HG03025 (cell line): ENCODE data around the gene GRID2.
A peak's percentile ranks its signal among the peaks of the same experiment; 100 is the strongest.
"Not testable (repeated sequence)": the region's sequence is repeated elsewhere in the genome, so short reads cannot be mapped to it uniquely, and the experiment has no call there.

ENCODE experiments used
- ATAC-seq: cut with Tn5 transposase; IDR thresholded peaks from one replicate; pipeline ENCODE4 v1.9.1; 2021; ENCODE audit warnings: mild to moderate bottlenecking, moderate library complexity; ENCODE audit not compliant: unreplicated experiment, low FRiP score

GRID2 gene

DNA sequence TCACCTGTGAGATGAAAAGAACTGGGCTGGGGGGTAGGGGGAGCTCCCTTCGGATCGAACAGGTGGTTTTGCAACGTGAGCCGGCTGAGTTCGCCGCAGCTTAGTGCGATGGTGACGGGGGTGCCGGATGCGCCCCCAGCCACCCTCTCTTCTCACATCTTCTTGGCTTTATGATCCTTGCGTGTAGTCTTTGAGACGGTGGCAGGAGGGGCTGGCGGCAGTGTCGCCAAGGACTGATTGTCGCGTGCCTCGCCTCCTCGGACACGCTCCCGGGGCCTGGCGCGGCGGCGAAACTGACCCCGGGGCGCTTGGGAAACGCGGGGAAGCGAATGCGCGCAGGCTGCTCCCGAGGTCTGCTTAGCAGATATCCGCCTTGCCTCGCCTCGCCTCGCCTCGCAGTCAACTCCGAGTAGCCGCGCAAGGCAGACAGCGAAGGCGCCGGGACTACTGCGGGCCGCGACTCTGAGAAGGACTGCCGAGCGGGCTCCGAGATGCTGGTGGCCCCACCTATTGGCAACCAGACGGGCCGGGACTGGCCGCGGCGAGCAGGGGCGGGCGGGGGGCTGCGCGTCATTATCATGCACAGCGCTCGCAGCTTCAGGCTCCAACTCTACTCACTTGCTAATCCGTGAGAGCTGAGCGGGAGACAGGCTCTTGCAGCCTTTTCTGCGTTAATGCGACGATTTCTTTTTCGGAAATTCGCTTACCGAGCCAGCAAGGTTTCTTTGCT is 1.5 kb downstream of the GRID2 start:
- no peak for ATAC-seq

DNA sequence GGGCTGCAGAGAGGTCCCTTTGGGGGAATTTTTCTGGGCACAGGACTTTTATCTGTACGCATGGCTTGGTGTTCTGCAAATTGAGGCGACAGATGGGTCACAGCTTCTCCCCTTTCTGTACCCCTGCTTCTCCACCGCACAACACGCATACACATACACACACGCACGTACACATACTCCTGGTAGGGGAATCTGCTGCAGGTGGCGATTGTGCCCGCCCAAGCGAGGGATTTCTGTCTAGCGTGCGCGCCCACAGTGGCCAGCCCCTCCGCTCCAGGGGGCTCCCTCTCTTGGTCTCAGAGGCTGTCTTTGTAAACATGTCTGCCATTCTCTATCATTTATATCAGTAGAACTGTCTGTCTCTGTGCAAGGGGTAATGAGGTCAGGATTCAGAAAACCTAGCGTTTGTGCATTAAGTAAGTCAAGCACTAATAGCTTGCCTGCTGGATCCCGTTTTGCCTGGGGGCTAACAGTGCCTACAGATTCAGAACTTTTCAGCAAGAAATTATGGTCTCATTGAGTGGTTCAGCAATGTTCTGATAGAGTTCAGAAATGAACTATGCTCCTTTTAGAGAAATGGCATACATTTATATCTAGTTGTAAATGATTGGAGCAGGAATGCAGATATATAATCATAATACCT is 2.2 kb downstream of the GRID2 start:
- no peak for ATAC-seq

- ATAC-seq = no peak
Observed at GRCh38 chr4:92307181-92307580, 3.4 kb downstream of the GRID2 start.

DNA sequence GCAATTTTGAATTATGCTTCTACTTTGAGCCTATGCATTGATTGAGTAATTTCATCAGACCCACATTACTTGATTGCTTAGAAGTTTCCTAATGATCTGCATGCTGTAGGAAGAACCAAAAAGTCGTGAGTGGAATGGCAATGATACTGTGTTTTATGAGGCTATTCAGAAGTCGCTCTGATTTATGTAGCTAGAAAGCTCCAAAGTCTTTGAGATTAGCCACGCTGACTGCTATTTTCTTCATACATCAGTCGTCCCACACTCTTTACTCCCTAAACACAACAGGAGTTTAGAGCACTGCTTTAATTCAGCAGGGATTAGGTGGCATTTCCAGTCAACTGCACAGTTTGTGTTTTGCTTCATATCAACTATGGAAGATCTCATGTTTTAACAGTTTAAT is 4.1 kb downstream of the GRID2 start:
- no peak for ATAC-seq

GRCh38 chr4:92317047-92317446 is 13.3 kb downstream of the GRID2 start:
- no peak for ATAC-seq

DNA sequence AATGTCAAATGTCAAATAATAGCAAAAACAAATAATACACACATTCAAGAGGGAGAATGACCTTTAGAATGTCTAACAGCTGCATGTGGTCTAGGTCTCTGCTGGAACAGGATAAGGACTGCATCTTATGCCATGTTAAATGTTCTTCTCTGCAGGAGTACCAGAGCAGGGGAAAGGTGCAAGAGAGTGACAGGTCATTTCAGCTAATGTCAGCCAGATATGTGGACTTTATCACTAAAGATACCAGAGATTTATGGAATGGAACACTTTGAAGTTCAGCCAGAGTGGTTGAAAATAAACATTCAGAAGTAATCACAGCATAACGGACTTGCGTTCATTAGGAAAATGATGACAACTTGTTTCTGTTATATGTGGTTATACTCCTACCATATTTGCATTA is 24.3 kb downstream of the GRID2 start:
- ATAC-seq = no peak

DNA sequence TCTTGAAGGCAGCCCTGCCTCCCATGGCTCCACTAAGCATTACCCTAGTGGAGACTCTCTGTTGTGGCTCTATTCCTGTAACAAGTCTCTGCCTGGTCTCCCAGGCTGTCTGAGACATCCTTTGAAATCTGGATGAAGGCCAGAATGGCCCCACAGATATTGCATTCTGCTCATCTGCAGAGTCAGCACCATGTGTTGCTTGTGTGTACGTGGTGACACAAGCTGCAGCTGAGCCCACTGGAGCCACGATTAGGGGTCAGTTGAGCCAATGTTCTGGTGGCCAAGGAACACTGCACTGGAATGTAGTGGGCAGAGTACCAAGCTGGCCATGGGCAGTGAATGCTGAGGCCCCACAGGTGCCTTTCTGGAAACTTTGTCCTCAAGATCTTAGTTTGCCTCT is 29.2 kb downstream of the GRID2 start:
- no peak for ATAC-seq

GRCh38 chr4:92334716-92335350 is 31.1 kb downstream of the GRID2 start:
- no peak for ATAC-seq

DNA sequence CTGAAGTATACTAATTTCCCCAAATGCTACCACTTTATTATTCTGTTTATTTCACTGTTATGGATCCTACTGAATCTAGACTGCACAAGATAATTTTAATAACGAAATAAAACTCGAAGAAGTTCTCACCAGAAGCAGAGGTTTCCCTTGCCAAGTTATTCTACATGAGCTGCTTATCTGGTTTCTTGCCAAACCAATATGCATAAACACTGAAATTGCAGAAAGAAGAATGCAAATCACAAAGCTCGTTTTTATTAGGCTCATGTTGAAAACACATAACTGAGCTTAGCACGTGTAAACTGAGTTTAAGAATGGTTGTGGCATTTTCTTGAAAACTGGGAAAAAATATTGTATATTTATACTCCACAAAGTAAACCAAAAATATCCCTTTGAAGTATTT is 35.9 kb downstream of the GRID2 start:
- no peak for ATAC-seq

GRCh38 chr4:92344216-92344615 is 40.5 kb downstream of the GRID2 start:
- no peak for ATAC-seq

GRCh38 chr4:92346289-92346688 is 42.5 kb downstream of the GRID2 start:
- ATAC-seq = no peak

GRCh38 chr4:92357966-92358365 is 54.2 kb downstream of the GRID2 start:
- ATAC-seq = no peak

DNA sequence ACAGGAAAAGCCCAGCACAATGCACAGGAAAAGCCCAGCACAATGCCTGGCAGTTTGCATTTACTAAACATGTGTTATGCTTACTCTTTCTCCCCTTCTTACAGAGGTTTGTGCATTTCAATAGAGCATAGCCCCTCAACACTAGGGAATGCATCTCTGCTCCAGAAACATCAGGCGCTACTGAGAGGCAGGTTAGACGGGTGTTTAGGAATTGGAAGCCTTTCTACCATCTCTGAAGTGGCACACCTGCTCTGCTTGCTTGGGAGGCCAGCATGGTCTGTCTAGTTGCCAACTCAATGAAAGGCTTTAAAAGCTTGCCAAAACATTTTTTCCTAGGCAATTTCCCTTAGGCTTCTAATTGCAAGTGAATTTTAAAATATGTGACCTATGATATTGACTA is 55.7 kb downstream of the GRID2 start:
- no peak for ATAC-seq

GRCh38 chr4:92362028-92362427 is 58.3 kb downstream of the GRID2 start:
- ATAC-seq = no peak

DNA sequence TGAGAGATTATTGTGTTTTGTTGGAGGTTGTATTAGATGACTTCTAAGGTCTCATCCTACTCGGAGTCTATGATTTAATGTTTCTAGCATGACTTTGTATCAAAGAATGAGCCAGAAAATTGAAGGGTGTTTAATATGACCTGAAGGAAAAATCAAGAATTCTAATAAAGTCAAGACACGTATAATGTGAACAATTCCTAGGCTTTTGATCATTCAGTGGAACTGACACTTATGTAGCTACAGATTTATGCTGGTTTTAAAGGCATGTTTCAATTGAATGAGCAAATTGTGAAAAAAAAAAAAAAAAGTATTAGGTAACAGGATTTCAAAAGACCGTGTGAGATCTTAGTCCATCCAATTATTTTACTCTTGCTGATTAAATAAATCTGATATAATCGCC is 64.9 kb downstream of the GRID2 start:
- ATAC-seq = no peak

GRCh38 chr4:92381616-92382015 is 77.8 kb downstream of the GRID2 start:
- no peak for ATAC-seq

DNA sequence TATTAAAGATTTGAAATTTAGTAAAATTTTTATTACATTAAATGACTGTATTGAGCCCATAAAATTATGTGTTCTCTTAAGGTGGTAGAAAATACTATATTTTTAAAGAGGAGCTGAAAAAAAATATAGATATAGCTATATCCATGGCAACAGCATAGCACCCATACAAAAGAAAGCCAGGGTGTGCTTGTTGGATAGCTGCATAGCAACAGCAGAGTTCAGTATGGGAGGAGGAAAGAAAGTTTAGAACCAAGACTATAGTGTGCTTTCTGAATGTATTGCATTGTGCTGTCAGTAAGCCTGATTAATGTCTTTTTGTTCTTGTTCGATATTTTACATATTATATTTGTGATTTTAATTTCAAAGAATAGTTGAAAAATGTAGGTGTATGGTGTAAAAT is 78.4 kb downstream of the GRID2 start:
- no peak for ATAC-seq

DNA sequence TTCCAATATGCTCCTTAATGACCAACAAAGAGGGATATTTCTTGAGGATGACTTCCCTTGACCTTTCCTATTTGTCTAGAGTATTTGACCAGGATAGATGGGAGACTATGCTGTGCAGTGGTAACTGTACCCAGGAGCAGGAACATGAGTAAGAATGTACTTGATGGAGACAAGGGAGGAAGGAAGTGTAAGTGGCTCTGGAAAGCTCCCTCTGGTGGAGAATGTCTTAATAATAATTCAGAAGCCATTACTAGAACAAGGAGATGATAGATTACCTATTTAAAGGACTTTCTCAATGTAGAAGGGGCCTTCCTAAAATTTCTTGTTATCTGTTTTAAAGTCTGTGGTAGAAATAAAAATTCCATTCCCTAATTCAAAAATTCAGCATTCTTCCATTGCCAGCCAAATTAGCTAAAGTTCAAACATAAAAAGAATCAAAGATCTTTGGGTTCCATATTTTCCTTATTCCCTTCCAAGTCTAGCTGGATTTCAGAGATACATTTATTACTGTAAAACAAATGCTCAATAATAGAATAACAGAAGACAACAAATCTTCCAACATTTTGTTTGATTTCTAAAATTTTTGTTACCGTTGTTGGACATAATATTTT is 83.8 kb downstream of the GRID2 start:
- peak; percentile 69 for ATAC-seq

DNA sequence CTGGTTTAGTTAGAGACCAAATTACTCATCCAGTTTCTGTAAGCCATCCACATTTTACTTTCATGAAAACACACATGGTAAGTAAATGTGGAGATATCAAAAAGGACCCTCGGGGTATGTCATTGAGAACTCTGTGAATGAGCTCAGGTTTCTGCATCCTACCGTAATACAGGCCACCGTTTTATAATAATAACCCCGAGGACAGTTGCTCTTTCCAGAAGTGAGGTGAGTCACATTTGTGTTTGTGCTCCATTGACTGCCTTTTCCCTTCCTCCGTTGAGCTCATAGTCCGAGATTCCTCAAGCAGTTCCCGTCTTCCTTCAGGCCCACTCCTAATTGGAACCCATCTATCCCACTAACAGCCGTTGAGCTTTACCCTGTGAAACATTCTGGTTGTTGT is 95.3 kb downstream of the GRID2 start:
- ATAC-seq = no peak

- not testable (repeated sequence) for ATAC-seq
Observed at GRCh38 chr4:92403525-92403924, 99.8 kb downstream of the GRID2 start.

DNA sequence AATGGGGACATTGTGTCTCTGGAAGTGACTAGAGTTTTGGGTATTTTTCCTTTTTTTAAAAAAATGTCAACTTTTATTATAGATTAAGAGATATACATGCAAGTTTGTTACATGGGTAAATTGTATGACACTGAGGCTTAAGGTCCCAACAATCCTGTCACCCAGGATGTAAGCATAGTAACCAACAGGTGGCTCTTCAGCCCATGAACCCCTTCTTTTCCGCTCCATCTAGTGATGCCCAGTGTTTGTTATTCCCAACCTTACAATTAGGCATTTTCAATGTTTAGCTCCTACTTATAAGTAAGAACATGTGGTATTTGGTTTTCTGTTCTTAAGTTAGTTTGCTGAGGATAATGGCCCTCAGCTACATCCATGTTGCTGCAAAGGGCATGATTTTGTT is 102.7 kb downstream of the GRID2 start:
- ATAC-seq = no peak

- peak; percentile 85 for ATAC-seq
Observed at GRCh38 chr4:92421920-92422319, 118.2 kb downstream of the GRID2 start.
